AG10803 (cell line): Measurements from ENCODE around the gene CHD1L.

Experiments
- DNase-seq: peaks from one replicate; pipeline ENCODE4 v3.0.0; 2010; ENCODE audit warnings: low read depth
- H3K4me3 ChIP-seq: 2 replicates; pipeline ENCODE4 v1.5.1; 2011; ENCODE audit warnings: mild to moderate bottlenecking, low read length, control low read depth
- TF ChIP-seq, protein P1 (sequence below): conservative IDR thresholded peaks from 2 replicates; pipeline ENCODE4 v1.5.1; 2011; ENCODE audit warnings: mild to moderate bottlenecking, low read length, control low read depth, inconsistent platforms

Gene CHD1L

DNA sequence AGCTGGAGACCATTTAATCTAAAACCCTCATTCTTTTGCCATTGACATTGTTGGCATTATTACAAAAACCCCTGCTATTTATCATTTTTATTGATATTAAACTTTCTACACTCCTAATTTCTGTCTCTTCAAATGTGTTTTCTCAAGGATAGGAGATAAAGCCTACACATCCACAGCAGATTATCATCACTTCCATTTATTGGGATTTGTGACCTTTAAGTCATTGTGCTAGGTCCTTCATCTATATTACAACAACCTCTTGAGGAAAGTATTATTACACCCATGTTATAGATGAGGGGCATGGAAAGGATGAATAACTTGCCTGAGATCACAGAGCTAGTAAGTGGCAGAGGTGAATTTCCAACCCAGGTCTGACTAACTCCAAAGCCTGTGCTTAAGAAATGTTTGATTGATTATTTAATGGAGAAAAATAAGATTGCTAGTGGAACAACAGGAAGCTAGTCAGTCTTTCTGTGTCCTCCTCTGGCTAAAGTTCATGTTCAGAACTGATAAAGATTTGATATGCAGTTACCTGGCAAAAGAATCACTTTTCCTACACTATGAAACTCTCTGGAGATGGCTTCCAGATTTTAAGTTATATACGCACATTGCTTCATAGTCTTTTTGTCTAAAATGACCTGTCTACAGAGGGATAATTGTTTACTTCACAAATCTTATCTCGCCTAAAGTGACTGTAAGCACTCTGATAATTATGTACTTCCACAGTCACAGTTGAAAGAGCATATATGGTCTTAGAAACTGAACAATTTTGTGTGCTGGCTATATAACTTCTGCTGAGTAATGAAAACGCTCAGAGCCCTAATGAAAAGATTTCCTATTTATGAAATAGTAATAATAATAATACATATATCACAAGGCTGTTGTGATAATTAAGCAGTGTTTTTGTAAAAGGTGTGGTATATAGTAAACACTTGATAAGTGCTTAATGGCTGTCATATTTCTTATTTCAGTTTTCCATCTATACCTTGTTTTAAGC, 32.4 kb upstream of the CHD1L start:
- no peak for DNase-seq
- TF ChIP-seq, protein P1, sequence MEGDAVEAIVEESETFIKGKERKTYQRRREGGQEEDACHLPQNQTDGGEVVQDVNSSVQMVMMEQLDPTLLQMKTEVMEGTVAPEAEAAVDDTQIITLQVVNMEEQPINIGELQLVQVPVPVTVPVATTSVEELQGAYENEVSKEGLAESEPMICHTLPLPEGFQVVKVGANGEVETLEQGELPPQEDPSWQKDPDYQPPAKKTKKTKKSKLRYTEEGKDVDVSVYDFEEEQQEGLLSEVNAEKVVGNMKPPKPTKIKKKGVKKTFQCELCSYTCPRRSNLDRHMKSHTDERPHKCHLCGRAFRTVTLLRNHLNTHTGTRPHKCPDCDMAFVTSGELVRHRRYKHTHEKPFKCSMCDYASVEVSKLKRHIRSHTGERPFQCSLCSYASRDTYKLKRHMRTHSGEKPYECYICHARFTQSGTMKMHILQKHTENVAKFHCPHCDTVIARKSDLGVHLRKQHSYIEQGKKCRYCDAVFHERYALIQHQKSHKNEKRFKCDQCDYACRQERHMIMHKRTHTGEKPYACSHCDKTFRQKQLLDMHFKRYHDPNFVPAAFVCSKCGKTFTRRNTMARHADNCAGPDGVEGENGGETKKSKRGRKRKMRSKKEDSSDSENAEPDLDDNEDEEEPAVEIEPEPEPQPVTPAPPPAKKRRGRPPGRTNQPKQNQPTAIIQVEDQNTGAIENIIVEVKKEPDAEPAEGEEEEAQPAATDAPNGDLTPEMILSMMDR = no peak
- no peak overlapping the region for H3K4me3 ChIP-seq

DNA sequence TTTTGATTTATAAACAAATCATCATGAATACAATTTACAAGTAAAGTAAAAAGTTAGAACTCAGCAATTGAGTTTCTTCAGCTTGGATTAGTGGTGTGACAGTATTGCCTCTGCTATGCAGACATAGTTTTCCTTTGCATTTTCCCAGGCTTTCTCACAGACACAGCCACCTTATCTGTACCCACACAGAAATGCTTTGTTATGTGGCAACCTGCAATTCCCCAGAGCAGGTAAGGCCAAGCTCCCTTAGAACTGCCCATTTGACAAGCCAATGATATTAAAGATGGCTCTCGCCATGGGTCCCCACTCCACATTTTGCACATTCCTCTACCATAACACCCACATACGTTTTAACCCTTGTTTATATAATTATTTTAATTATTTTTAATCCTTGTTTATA, 31.5 kb upstream of the CHD1L start:
- DNase-seq = no peak
- TF ChIP-seq, protein P1 = no peak
- no peak overlapping the region for H3K4me3 ChIP-seq

DNA sequence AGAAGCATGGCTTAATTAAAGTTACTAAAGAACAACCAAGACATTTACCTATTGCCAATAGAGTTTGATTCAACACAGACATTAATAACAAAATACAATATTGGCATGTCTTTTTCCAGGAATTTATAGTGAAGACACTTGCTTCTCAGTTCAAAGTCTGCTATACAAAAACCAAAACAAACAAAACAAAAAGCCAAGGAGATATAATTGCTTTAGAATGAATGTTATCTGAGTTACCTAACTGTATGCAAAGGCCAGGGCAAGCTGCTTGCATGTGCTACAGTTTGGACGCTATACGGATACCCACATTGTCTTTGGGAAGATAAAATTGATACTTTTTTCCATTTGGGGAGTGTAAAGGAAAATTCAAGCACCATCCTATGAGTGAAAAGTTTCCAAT, 30.9 kb upstream of the CHD1L start:
- TF ChIP-seq, protein P1 = no peak
- H3K4me3 ChIP-seq = no peak overlapping the region
- DNase-seq = no peak

DNA sequence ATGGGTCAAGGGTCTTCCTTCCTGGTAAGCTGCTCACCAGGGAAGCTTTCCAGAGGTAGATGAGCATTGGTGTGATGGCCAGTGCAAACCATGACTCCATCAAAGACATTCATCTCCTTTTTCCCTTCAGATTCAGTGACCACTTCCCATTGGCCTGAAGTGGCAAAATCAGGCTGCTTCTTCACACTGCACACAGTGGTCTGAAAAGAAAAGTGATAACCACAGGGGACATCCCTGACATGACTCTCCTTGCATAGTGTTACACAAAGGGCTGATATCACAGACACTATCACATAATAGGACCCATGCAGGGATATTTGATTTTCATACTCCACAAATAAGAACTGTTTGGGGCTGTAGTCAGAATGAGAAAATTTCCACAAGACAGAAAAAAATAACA, 29.2 kb upstream of the CHD1L start:
- no peak overlapping the region for H3K4me3 ChIP-seq
- DNase-seq = no peak
- TF ChIP-seq, protein P1 = no peak

DNA sequence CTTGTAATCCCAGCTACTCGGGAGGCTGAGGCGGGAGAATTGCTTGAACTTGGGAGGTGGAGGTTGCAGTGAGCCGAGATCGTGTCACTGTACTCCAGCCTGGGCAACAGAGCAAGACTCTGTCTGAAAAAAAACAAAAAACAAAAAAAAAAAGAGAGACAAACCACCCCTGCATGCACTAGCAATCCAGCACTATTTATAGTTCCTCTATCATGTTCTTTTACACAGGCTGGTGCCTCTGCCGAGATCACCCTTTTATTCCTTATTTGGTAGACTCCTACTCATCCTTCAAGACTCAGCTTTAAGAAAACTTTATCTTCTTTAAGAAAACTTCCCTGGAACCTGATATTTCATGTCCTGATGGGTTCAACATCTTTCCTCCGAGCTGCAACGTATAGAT, 28.2 kb upstream of the CHD1L start:
- no peak overlapping the region for H3K4me3 ChIP-seq
- TF ChIP-seq, protein P1 = no peak
- DNase-seq = no peak

DNA sequence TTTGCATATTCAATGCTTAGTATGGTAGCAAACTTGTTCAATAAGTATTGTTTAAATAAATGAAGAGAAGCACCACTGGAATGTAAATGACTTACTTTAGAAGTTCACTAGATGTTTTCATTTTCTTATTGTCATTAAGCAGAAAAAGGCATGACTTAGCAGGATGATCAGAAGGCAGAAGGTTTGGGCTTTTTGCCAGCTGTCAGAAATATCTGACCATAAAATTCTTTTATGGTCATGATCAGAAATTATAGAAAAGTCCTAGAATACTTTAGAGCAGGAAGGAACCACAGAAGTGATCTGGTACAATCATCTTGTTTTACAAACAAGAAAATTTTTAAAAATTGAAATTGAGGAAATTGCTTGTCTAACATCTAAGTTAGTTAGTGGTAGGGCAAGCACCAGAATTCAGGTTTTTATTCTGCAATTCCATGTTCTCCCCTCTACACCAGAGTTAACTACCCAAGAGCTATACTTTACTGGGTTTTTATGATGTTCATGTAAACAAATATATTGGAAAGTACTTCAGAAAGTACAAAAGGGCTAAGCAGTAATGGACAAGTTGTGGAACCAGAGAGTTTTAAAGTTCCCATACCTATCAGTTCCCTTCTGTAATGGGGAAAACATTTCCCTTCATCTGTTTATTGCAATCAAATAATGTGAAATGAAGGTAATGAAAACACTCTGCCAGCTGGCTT, 27.5 kb upstream of the CHD1L start:
- TF ChIP-seq, protein P1 = no peak
- peak; percentile 3 for DNase-seq

DNA sequence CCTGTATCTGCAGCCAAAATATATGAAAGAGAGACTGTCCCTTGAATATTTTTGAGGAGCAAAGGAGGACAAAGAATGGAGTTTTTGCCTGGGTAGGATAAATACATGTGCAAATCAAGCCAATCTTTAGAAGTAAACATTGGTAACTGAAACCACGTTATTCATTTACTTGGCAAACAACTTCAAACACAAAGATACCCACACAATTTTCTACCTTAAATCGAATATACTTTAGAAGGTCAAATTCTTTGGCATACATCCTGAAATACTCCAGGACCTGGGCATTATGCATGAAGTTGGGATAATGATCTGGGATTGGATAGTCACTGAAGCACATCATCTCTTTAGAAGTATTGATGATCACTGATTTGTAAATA, 27.0 kb upstream of the CHD1L start:
- no peak for DNase-seq
- TF ChIP-seq, protein P1 = no peak
- H3K4me3 ChIP-seq = no peak overlapping the region

More for the DNA sequence above, 27.5 kb upstream of the CHD1L start:
- H3K4me3 ChIP-seq = no peak overlapping the region
